Iris pigment epithelial cell (primary cell): ENCODE measurements around the gene RNF214.
"Not testable (repeated sequence)": the region's sequence is repeated elsewhere in the genome, so short reads cannot be mapped to it uniquely, and the experiment has no call there.

Source experiments
- DNase-seq: peaks from one replicate; pipeline ENCODE4 v3.0.0-alpha.2; 2011; ENCODE audit warnings: low read depth

Gene RNF214

GRCh38 chr11:117232092-117232878 lies at the start of gene RNF214:
Gene RNF214 (plus strand): TSS chr11:117232671. CDS start chr11:117234273, 1,602 bp downstream.
- peak; percentile 61 for DNase-seq

GRCh38 chr11:117183178-117183577 lies 49.3 kb upstream of the RNF214 start:
- DNase-seq = not testable (repeated sequence)

DNA sequence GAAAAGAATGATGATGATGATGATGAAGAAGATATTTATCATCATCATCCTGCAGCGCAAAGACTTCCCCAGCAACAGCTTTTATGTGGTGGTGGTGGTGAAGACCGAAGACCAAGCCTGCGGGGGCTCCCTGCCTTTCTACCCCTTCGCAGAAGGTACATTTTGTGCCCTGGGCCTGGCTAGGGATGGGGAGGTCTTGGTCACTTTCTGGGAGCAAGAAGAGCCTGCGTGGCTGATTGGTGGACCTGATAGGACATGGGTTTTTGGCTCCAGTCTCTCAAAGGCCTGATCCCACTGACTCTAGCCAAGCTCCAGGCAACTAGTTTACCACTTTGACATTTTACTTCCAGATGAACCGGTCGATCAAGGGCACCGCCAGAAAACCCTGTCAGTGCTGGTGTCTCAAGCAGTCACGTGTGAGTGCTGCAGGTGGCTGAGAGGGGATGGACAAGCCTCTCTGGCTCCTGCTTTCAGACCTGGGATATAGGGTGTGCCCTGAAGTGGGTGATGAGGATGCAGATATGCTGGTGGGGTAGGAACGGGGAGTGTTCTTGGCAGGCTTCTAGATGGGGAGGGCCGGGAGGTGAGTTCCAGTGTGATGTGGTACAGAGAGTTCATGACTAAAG lies 48.6 kb upstream of the RNF214 start:
- no peak for DNase-seq

DNA sequence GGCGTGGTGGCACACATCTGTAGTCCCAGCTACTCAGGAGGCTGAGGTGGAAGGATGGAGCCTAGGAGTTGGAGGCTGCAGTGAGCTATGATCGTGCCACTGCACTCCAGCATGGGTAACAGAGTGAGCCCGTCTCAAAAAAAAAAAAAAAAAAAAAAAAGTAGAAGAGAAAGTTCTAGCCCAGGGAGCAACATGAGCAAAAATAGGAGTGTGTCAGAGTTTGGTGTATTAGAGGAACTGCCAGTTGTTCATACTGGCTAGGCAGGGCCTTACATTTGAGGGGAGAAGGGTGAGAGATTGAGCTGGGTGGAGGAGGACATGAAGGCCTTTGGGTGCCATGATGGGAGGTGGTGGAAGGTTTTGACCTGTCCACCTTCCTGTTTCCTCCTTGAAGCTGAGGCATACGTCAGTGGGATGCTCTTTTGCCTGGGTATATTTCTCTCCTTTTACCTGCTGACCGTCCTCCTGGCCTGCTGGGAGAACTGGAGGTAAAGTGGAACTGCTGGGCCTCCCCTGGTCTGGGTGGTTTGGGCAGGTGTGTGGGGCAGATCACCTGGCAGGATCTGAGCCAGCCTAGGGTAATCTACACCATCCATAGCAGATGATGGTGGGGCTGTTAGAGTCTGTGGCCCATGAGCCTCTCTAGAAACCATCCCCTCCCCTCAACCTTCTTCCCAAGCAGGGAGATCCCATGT lies 46.6 kb upstream of the RNF214 start:
- no peak for DNase-seq

DNA sequence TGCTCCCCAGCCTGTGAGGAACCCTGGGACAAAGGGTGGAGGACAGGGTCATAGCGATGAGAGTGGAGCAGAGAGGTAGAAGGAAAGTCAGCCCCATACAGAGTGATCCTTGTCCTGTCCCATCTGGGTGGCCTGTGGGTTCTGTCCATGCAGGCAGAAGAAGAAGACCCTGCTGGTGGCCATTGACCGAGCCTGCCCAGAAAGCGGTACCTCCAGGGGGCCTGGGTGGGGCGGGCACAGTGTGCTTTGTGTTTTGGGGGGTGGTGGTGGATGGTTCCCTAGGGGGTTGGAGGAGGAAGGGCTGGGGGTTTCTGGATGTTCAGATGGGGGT lies 46.1 kb upstream of the RNF214 start:
- no peak for DNase-seq

- DNase-seq = no peak
These were observed 45.5 kb upstream of the RNF214 start for GRCh38 chr11:117187007-117187406.

DNA sequence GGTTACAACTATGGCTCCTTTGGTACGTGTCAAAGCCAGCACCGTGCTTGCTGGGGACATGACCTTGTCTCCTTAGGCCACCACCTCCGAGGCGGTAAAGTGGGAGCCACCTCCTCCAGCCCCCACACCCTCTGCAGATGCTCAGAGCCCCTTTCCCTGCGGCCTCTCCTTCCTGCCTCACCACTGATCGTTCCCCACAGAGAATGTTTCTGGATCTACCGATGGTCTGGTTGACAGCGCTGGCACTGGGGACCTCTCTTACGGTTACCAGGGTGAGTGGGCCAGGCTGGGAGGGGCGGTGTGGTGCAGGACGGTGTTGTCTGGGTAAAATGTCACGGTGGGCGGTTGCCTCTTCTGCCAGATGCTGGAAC lies 45.1 kb upstream of the RNF214 start:
- DNase-seq = no peak

DNA sequence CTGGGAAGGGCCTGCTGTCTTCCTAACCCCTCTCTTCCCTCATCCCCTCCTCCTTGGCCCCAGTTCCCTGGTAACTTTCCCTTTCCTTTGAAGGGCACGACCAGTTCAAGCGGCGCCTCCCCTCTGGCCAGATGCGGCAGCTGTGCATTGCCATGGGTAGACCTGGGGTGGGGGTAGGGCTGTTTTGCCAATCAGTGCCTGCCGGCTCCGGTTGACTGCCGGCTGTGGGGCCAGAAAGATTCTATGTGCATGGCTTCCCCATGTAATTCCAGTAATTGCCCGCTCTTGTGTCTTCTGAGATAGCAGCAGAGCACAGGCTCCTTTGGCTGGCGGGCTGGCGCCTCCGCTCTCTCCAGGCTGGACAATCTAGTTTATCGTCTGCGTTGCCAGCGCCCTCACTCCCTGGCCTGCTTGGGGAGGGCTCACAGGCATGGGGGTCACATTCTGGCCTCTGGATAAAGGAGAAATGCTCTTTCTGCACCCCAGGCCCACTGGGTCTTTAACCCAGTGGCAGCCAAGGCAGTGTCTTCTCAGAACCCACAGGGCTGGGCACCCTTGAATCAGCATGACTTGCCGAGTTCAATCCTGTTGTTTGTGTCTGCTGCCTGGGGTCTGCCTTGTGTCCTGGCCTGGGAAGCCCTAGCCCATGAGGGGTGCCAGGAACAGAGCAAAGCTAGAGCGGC lies 44.5 kb upstream of the RNF214 start:
- DNase-seq = no peak

DNA sequence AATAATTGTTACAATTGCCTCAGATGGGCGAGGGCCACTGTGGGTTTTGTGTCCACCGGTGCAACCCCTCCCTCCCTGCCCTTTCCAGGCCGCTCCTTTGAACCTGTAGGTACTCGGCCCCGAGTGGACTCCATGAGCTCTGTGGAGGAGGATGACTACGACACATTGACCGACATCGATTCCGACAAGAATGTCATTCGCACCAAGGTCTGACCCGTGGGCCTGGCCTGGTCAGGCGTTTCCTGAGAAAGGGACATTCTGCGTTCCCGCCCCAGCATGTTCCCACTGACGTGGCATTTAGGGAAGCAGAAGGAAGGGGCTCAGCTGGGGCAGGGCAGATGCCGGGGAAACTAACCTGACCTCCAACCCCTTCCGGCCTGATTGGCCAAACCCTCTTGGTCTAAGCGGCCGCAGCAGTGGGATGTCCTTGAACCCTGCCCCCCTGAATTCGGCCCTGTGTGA lies 43.8 kb upstream of the RNF214 start:
- DNase-seq = no peak

DNA sequence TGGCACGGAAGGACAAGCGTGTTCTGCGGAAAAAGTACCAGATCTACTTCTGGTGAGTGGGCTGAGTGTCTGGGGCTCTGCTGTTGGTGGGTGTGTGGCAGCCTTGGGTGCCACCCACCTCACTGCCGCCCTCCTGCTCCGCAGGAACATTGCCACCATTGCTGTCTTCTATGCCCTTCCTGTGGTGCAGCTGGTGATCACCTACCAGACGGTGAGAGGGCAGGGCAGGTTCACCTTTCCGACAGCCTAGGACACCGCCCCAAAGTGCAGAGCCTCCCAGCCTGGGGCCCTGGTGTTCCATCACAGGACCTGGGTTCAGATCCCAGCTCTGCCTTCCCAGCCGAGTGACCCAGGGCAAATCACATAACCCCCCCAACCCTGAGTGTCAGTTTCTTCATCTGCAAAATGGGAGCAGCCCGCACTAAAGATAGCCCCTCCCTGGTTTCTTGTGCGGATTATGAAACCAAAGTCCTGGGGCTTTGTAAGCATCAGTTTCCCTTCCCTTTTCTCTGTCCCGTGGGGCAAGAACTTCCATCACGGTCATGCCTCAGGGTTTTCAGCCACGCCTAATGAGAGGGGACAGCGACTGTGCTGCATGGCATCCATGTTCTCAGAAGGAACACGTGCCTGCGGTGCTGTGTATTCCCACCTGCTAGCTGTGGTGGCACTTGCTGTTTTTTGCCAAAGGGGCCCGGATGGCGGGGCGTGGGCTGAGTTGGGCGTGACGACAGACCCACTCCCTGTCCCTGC lies 43.1 kb upstream of the RNF214 start:
- DNase-seq = no peak

- no peak for DNase-seq
These were observed 42.4 kb upstream of the RNF214 start for GRCh38 chr11:117189941-117190544.

- DNase-seq = no peak
These were observed 40.6 kb upstream of the RNF214 start for GRCh38 chr11:117191680-117192400.

DNA sequence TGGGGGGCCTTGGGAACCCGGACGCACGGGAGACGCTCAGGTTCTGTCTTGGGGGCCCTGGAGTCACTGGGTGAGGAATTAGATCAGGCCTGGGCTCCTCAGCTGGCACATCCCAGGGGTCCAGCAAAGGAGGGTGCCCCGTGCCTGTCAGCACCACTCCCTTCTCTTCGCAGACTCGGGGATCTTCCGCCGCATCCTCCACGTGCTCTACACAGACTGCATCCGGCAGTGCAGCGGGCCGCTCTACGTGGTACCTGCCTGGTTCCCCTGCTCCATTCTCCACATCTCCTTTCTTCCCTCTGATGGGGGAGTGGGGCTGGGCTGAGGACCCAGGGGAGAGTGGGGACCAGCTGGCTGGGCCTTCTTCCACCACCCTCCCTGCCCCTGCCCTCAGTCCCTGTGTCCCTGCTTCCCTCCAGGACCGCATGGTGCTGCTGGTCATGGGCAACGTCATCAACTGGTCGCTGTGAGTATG lies 40.0 kb upstream of the RNF214 start:
- DNase-seq = no peak

- no peak for DNase-seq
These were observed 39.1 kb upstream of the RNF214 start for GRCh38 chr11:117193130-117194020.

DNA sequence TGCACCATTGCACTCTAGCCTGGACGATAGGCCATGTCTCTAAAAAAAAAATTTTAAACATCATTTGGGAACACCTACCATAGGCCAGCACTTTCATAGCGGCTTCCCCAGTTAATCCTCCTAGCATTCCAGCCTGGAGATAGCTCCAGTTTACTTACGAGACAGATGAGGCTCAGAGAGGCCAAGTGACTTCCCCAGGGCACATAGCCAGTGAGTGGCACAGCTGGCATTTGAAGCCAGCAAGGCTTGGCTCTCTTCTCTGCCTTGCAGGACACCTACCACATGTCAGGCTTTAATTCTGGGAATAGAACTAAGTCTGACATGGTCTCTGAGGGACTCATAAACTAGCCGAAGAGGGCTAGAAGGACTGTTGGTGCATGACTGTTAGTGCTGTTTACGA lies 38.2 kb upstream of the RNF214 start:
- no peak for DNase-seq

GRCh38 chr11:117195258-117195657 lies 37.2 kb upstream of the RNF214 start:
- DNase-seq = no peak

DNA sequence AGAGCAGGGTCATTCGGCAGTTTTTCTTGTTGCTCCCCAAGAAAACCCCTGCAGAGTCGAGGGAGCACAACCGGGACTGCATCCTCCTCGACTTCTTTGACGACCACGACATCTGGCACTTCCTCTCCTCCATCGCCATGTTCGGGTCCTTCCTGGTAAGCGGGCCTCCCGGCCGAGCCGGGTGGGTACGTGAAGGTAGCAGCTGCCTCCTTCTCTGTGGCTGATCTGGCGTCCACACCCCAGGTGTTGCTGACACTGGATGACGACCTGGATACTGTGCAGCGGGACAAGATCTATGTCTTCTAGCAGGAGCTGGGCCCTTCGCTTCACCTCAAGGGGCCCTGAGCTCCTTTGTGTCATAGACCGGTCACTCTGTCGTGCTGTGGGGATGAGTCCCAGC lies 36.7 kb upstream of the RNF214 start:
- DNase-seq = no peak

- no peak for DNase-seq
These were observed 35.5 kb upstream of the RNF214 start for GRCh38 chr11:117197006-117197405.
